Naive thymus-derived CD4-positive, alpha-beta T cell (primary cell): ENCODE data around the gene CADPS. TPM values are rescaled to one million over a fixed set of nuclear protein-coding genes. Genes with fewer than 3 reads are reported as not detected.

Experiments used
- ATAC-seq: fragments of 150-1000 bp; cut with Tn5 transposase; 2 replicates; pipeline ENCODE4 v1.10.0; 2021; ENCODE audit warnings: mild to moderate bottlenecking, moderate library complexity
- CTCF ChIA-PET: fragments of 350-600 bp; sonication (Branson Sonifier 250); formaldehyde crosslinking; loops from one replicate; lab custom pipeline; 2021; ENCODE audit warnings: antibody characterized with exemption; lab: Charles Lee
- POLR2A ChIA-PET: fragments of 350-600 bp; sonication (Branson Sonifier 250); formaldehyde crosslinking; loops from one replicate; lab custom pipeline; 2021; ENCODE audit warnings: antibody characterized with exemption, inconsistent platforms; lab: Charles Lee
- DNase-seq, 9 donors: peaks; one replicate each; pipeline versions ENCODE4 v3.0.0 to v3.0.0-alpha.2; 2020 to 2022; ENCODE audit warnings: mixed read lengths in 1 of 9
- H3K27ac ChIP-seq: one replicate; pipeline ENCODE4 v1.7.0; 2013; ENCODE audit warnings: mild to moderate bottlenecking, low read depth, low read length, moderate library complexity
- H3K27me3 ChIP-seq, 2 donors: one replicate each; pipeline ENCODE4 v1.7.0; 2013; ENCODE audit warnings: low read length in 2 of 2, mild to moderate bottlenecking in 2 of 2, moderate library complexity in 2 of 2; ENCODE audit not compliant: control insufficient read depth in 2 of 2, insufficient read depth in 2 of 2
- H3K36me3 ChIP-seq, 3 experiments: 1 replicate in 2 of 3; 2 replicates in 1 of 3; pipeline ENCODE4 v1.7.0; 2013; ENCODE audit warnings: low read length in 3 of 3, mild to moderate bottlenecking in 3 of 3, moderate library complexity in 1 of 3; ENCODE audit not compliant: insufficient read depth in 3 of 3, control insufficient read depth in 2 of 3
- H3K4me1 ChIP-seq, 2 donors: one replicate each; pipeline ENCODE4 v1.7.0; 2013; ENCODE audit warnings: low read length in 2 of 2, mild to moderate bottlenecking in 2 of 2, moderate library complexity in 1 of 2; ENCODE audit not compliant: control insufficient read depth in 2 of 2, insufficient read depth in 2 of 2
- H3K4me3 ChIP-seq: 2 replicates; pipeline ENCODE4 v1.7.0; 2013; ENCODE audit warnings: mild to moderate bottlenecking, low read length
- H3K9me3 ChIP-seq, 3 experiments: 1 replicate in 2 of 3; 2 replicates in 1 of 3; pipeline ENCODE4 v1.7.0; 2013; ENCODE audit warnings: low read length in 3 of 3; ENCODE audit not compliant: control insufficient read depth in 2 of 3
- H3K27ac Mint-ChIP-seq, 9 donors: one replicate each; pipeline ENCODE4 v1.8.0; 2020 to 2022; ENCODE audit warnings: mixed read lengths in 9 of 9, mild to moderate bottlenecking in 8 of 9, moderate library complexity in 5 of 9, inconsistent platforms in 2 of 9
- H3K27me3 Mint-ChIP-seq, 5 donors: one replicate each; pipeline ENCODE4 v1.8.0; 2021 to 2022; ENCODE audit warnings: mixed read lengths in 5 of 5, mild to moderate bottlenecking in 1 of 5
- H3K36me3 Mint-ChIP-seq, 5 donors: one replicate each; pipeline ENCODE4 v1.8.0; 2020 to 2022; ENCODE audit warnings: mixed read lengths in 5 of 5, mild to moderate bottlenecking in 3 of 5, inconsistent platforms in 1 of 5
- H3K4me1 Mint-ChIP-seq, 7 donors: one replicate each; pipeline ENCODE4 v1.8.0; 2020 to 2022; ENCODE audit warnings: mixed read lengths in 7 of 7, mild to moderate bottlenecking in 3 of 7, inconsistent platforms in 1 of 7
- H3K4me3 Mint-ChIP-seq, 10 donors: one replicate each; pipeline ENCODE4 v1.8.0; 2020 to 2022; ENCODE audit warnings: mild to moderate bottlenecking in 10 of 10, mixed read lengths in 10 of 10, moderate library complexity in 6 of 10, inconsistent platforms in 2 of 10
- H3K9me3 Mint-ChIP-seq, 11 donors: one replicate each; pipeline ENCODE4 v1.8.0; 2020 to 2022; ENCODE audit warnings: mixed read lengths in 11 of 11, mild to moderate bottlenecking in 4 of 11, inconsistent platforms in 1 of 11, moderate library complexity in 1 of 11
- intact Hi-C, 2 donors: fragments of 100-400 bp; cut with micrococcal nuclease; formaldehyde crosslinking; loops; one replicate each; pipeline ENCODE4 v1.15.1; 2023
- polyA plus RNA-seq, 2 donors: library from polyadenylated mRNA; unstranded; fragments of 300-500 nt; fragmentation: Illumina TruSeq; gene quantifications; one replicate each; pipeline ENCODE4 v1.2.3, GENCODE V29; 2021
- total RNA-seq, 6 experiments: library from RNA in 5 of 6; stranded (reverse) in 5 of 6; gene quantifications; 1 replicate in 5 of 6; 2 replicates in 1 of 6; pipeline ENCODE4 v1.2.3 and lab custom pipeline; 2021 to 2026

Gene CADPS
- total and polyA plus RNA-seq, 7 experiments from 2014 or later, result not detected

GRCh38 chr3:62727536-62727935 is 147.7 kb downstream of the CADPS start:
- H3K27ac ChIP-seq, result no peak overlapping the region
- intact Hi-C loops, result no loop called here
- no peaks in the 10 kb centered on the region for H3K27me3 ChIP-seq
- no peak overlapping the region for H3K4me3 Mint-ChIP-seq
- ATAC-seq (no peak), DNase-seq (no peak)
- no peaks in the 10 kb centered on the region for H3K4me1 Mint-ChIP-seq
- H3K27me3 Mint-ChIP-seq, result peaks cover 0 to 11% (median 0%) of the 10 kb centered on the region in 5 donors
- H3K36me3 ChIP-seq, result no peaks in the 10 kb centered on the region
- H3K4me1 ChIP-seq, result no peaks in the 10 kb centered on the region
- no peaks in the 10 kb centered on the region for H3K36me3 Mint-ChIP-seq
- ChIA-PET CTCF (no interaction called here), POLR2A (no interaction called here)
- no peak overlapping the region for H3K4me3 ChIP-seq
- H3K9me3 Mint-ChIP-seq, result peaks cover 0 to 6% (median 0%) of the 10 kb centered on the region in 11 donors
- no peak overlapping the region for H3K27ac Mint-ChIP-seq
- H3K9me3 ChIP-seq, result no peaks in the 10 kb centered on the region

- Histone ChIP-seq H3K4me1 (no peaks in the 10 kb centered on the region), H3K27ac (no peak overlapping the region), H3K9me3 (no peaks in the 10 kb centered on the region), H3K27me3 (no peaks in the 10 kb centered on the region), H3K36me3 (no peaks in the 10 kb centered on the region), H3K4me3 (no peak overlapping the region)
- intact Hi-C loops, result no loop called here
- no peak overlapping the region for H3K27ac Mint-ChIP-seq
- H3K27me3 Mint-ChIP-seq, result peaks cover 0 to 11% (median 0%) of the 10 kb centered on the region in 5 donors
- no peaks in the 10 kb centered on the region for H3K4me1 Mint-ChIP-seq
- no peak for DNase-seq
- no peak for ATAC-seq
- ChIA-PET POLR2A (no interaction called here), CTCF (no interaction called here)
- H3K9me3 Mint-ChIP-seq, result peaks cover 0 to 3% (median 0%) of the 10 kb centered on the region in 11 donors
- H3K36me3 Mint-ChIP-seq, result no peaks in the 10 kb centered on the region
- no peak overlapping the region for H3K4me3 Mint-ChIP-seq
Measured at GRCh38 chr3:62724503-62724902, 150.7 kb downstream of the CADPS start.

- ChIA-PET CTCF (no interaction called here), POLR2A (no interaction called here)
- H3K36me3 ChIP-seq, result no peaks in the 10 kb centered on the region
- H3K4me3 ChIP-seq, result no peak overlapping the region
- H3K27ac Mint-ChIP-seq, result no peak overlapping the region
- H3K9me3 Mint-ChIP-seq, result peaks cover 0 to 3% (median 0%) of the 10 kb centered on the region in 11 donors
- no peaks in the 10 kb centered on the region for H3K27me3 ChIP-seq
- intact Hi-C loops, result no loop called here
- peaks cover 0 to 11% (median 0%) of the 10 kb centered on the region in 5 donors for H3K27me3 Mint-ChIP-seq
- DNase-seq (no peak), ATAC-seq (no peak)
- H3K9me3 ChIP-seq, result no peaks in the 10 kb centered on the region
- no peak overlapping the region for H3K27ac ChIP-seq
- no peaks in the 10 kb centered on the region for H3K36me3 Mint-ChIP-seq
- no peak overlapping the region for H3K4me3 Mint-ChIP-seq
- H3K4me1 Mint-ChIP-seq, result no peaks in the 10 kb centered on the region
- H3K4me1 ChIP-seq, result no peaks in the 10 kb centered on the region
Measured at GRCh38 chr3:62723914-62724217, 151.3 kb downstream of the CADPS start.

GRCh38 chr3:62723166-62723913 is 151.9 kb downstream of the CADPS start:
- Mint-ChIP-seq H3K4me3 (no peak overlapping the region), H3K27ac (no peak overlapping the region), H3K9me3 (peaks cover 0 to 3% (median 0%) of the 10 kb centered on the region in 11 donors), H3K27me3 (peaks cover 0 to 11% (median 0%) of the 10 kb centered on the region in 5 donors), H3K4me1 (no peaks in the 10 kb centered on the region), H3K36me3 (no peaks in the 10 kb centered on the region)
- H3K36me3 ChIP-seq, result no peaks in the 10 kb centered on the region
- H3K9me3 ChIP-seq, result no peaks in the 10 kb centered on the region
- POLR2A ChIA-PET, result no interaction called here
- DNase-seq (no peak), ATAC-seq (no peak)
- no peaks in the 10 kb centered on the region for H3K4me1 ChIP-seq
- H3K27ac ChIP-seq, result no peak overlapping the region
- no peak overlapping the region for H3K4me3 ChIP-seq
- intact Hi-C loops, result no loop called here
- CTCF ChIA-PET, result no interaction called here
- no peaks in the 10 kb centered on the region for H3K27me3 ChIP-seq

- CTCF ChIA-PET, result no interaction called here
- POLR2A ChIA-PET, result no interaction called here
- Mint-ChIP-seq H3K27ac (no peak overlapping the region), H3K36me3 (no peaks in the 10 kb centered on the region), H3K27me3 (peaks cover 0 to 11% (median 5%) of the 10 kb centered on the region in 5 donors), H3K4me3 (no peak overlapping the region), H3K9me3 (peaks cover 0 to 7% (median 2%) of the 10 kb centered on the region in 11 donors), H3K4me1 (no peaks in the 10 kb centered on the region)
- Histone ChIP-seq H3K27me3 (no peaks in the 10 kb centered on the region), H3K27ac (no peak overlapping the region), H3K36me3 (no peaks in the 10 kb centered on the region), H3K4me3 (no peak overlapping the region), H3K9me3 (no peaks in the 10 kb centered on the region), H3K4me1 (no peaks in the 10 kb centered on the region)
- ATAC-seq (no peak), DNase-seq (no peak)
- intact Hi-C loops, result no loop called here
Measured at GRCh38 chr3:62722344-62722743, 152.9 kb downstream of the CADPS start.

DNA sequence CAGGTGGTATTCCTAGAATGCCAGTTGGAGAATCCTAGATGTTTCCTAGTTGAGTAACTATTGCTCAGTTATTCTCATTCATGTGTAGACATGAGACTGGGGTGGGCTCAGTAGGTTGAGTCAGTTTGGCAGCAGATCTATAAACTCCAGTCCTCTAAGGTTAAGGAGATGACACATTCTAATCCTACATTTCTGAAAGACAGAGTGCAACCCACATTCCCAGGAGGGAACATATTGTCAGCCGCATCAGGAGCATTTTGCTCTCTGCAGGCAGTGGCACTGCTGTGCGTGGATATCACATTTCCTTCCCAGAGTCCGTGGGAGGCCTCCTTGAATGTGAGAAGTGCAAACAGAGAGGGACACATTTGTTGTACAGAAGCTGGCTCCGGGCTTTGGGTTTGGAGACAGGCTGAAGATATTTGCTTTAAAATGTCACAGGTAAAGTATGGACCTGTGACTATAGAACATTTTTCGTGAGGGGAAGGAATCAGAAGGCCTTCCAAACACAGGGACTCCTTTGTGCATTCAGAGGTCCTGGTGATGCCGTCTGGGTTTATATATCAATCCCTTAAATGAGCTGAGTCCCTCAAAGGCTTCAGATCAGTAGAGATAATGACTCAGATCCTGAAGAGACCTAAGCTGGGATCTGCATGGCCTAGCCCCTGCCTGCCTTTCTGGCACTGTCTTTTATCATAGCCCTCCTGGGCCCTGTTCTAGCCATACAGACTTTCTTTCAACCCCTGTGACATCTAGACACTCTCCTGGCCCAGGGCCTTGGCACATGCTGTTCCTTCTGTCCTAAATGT is 156.5 kb downstream of the CADPS start:
- ATAC-seq (no peak), DNase-seq (no peak)
- no peaks in the 10 kb centered on the region for H3K4me1 Mint-ChIP-seq
- ChIA-PET POLR2A (no interaction called here), CTCF (no interaction called here)
- intact Hi-C loops, result no loop called here
- Histone ChIP-seq H3K9me3 (no peaks in the 10 kb centered on the region), H3K4me1 (no peaks in the 10 kb centered on the region), H3K4me3 (no peak overlapping the region), H3K36me3 (no peaks in the 10 kb centered on the region), H3K27ac (no peak overlapping the region), H3K27me3 (no peaks in the 10 kb centered on the region)
- H3K27ac Mint-ChIP-seq, result no peak overlapping the region
- H3K36me3 Mint-ChIP-seq, result no peaks in the 10 kb centered on the region
- peaks cover 0 to 5% (median 0%) of the 10 kb centered on the region in 5 donors for H3K27me3 Mint-ChIP-seq
- H3K9me3 Mint-ChIP-seq, result peaks cover 0 to 9% (median 1%) of the 10 kb centered on the region in 11 donors
- H3K4me3 Mint-ChIP-seq, result no peak overlapping the region
